Fibroblast of lung (primary cell): ENCODE data around the gene CNDP2.

Experiments
- EZH2 ChIP-seq: IDR thresholded peaks from 2 replicates; pipeline ENCODE4 v1.5.1; 2012; ENCODE audit warnings: low read length, control low read depth, mild to moderate bottlenecking; ENCODE audit errors: missing control alignments
- TF ChIP-seq, protein P1 (sequence below), 2 donors: IDR thresholded peaks in 1 of 2; conservative IDR thresholded peaks in 1 of 2; 1 replicate in 1 of 2; 2 replicates in 1 of 2; pipeline ENCODE4 v1.5.1; 2011 to 2012; ENCODE audit warnings: low read length in 2 of 2, control low read depth in 1 of 2, inconsistent platforms in 1 of 2, low read depth in 1 of 2, mild to moderate bottlenecking in 1 of 2

DNA sequence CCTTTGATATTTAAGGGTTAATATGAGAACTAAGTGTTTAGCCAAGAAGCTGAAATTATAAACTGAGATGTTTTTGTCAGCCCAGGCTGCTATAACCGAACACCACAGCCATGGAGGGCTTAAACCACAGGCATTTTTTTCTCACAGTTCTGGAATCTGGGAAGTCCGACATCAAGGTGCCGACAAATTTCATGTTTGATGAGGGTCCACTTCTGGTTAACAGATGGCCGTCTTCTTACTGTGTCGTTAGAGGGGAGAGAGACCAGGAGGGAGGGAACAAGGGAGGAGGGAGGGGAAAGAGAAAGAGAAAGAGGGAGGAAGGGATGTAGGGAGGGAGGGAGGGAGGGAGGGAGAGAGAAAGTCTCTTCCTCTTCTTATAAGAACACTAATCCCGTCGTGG is 6.5 kb upstream of the CNDP2 start:
- TF ChIP-seq, protein P1, sequence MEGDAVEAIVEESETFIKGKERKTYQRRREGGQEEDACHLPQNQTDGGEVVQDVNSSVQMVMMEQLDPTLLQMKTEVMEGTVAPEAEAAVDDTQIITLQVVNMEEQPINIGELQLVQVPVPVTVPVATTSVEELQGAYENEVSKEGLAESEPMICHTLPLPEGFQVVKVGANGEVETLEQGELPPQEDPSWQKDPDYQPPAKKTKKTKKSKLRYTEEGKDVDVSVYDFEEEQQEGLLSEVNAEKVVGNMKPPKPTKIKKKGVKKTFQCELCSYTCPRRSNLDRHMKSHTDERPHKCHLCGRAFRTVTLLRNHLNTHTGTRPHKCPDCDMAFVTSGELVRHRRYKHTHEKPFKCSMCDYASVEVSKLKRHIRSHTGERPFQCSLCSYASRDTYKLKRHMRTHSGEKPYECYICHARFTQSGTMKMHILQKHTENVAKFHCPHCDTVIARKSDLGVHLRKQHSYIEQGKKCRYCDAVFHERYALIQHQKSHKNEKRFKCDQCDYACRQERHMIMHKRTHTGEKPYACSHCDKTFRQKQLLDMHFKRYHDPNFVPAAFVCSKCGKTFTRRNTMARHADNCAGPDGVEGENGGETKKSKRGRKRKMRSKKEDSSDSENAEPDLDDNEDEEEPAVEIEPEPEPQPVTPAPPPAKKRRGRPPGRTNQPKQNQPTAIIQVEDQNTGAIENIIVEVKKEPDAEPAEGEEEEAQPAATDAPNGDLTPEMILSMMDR (conservative IDR thresholded peaks at IDR 0.05 in 1 of 2, IDR thresholded peaks at IDR 0.05 in 1 of 2; ENCODE audit: low read depth in 1 of 2, low read length in 2 of 2), result no peak
- no peak for TF ChIP-seq EZH2
